ENCODE measurements around the gene EDN2.

EDN2 gene

GRCh38 chr1:41475859-41476567 is 8.5 kb downstream of the EDN2 start:
- TF ChIP-seq ZFP30 (CRISPR knock-in tag; IDR thresholded peaks at IDR 0.05) (no peak), POU6F1 (CRISPR knock-in tag; IDR thresholded peaks at IDR 0.05; ENCODE audit: borderline replicate concordance, low read depth) (no peak), ISL1 (CRISPR knock-in tag; IDR thresholded peaks at IDR 0.05) (0 out of 2 replicates have a peak, but pooled peaks have one; percentile 6)

GRCh38 chr1:41475346-41475745 is 9.1 kb downstream of the EDN2 start:
- no peak for ATAC-seq
- TF ChIP-seq ZFP30 (CRISPR knock-in tag; IDR thresholded peaks at IDR 0.05) (no peak), PPARA (CRISPR knock-in tag; IDR thresholded peaks at IDR 0.05; ENCODE audit: borderline replicate concordance) (no peak)

More at GRCh38 chr1:41475859-41476567, 8.5 kb downstream of the EDN2 start:
- ATAC-seq = peak; percentile 42

GRCh38 chr1:41474490-41475271 is 9.8 kb downstream of the EDN2 start:
- ATAC-seq = peak; percentile 78
- TF ChIP-seq TSHZ2 (CRISPR knock-in tag; IDR thresholded peaks at IDR 0.05) (0 out of 2 replicates have a peak, but pooled peaks have one; percentile 28), PATZ1 (CRISPR knock-in tag; IDR thresholded peaks at IDR 0.05; ENCODE audit: borderline replicate concordance) (peak; percentile 73; the same call in 1 of the 2 replicates), ZC3H10 (CRISPR knock-in tag; IDR thresholded peaks at IDR 0.05) (no peak), ZFP30 (CRISPR knock-in tag; IDR thresholded peaks at IDR 0.05) (no peak), ZNF70 (CRISPR knock-in tag; IDR thresholded peaks at IDR 0.05) (no peak), ESRRG (CRISPR knock-in tag; IDR thresholded peaks at IDR 0.05) (no peak), POU6F1 (CRISPR knock-in tag; IDR thresholded peaks at IDR 0.05; ENCODE audit: borderline replicate concordance, low read depth) (no peak), BACH2 (CRISPR knock-in tag; IDR thresholded peaks at IDR 0.05; ENCODE audit: borderline replicate concordance) (no peak), ZFP3 (CRISPR knock-in tag; IDR thresholded peaks at IDR 0.05) (0 out of 2 replicates have a peak, but pooled peaks have one; percentile 57), CSRNP3 (CRISPR knock-in tag; IDR thresholded peaks at IDR 0.05) (no peak), ISL1 (CRISPR knock-in tag; IDR thresholded peaks at IDR 0.05) (peak; percentile 40; the same call in 1 of the 2 replicates), RARB (CRISPR knock-in tag; IDR thresholded peaks at IDR 0.05) (no peak), CSDC2 (CRISPR knock-in tag; IDR thresholded peaks at IDR 0.05) (0 out of 2 replicates have a peak, but pooled peaks have one; percentile 53)

GRCh38 chr1:41473738-41474362 is 10.6 kb downstream of the EDN2 start:
- no peak for ATAC-seq
- TF ChIP-seq RARB (CRISPR knock-in tag; IDR thresholded peaks at IDR 0.05) (no peak), TSHZ2 (CRISPR knock-in tag; IDR thresholded peaks at IDR 0.05) (no peak), ZNF565 (CRISPR knock-in tag; conservative IDR thresholded peaks at IDR 0.05; ENCODE audit: low read depth) (no peak), CSRNP3 (CRISPR knock-in tag; IDR thresholded peaks at IDR 0.05) (no peak), POU6F1 (CRISPR knock-in tag; IDR thresholded peaks at IDR 0.05; ENCODE audit: borderline replicate concordance, low read depth) (no peak), CSDC2 (CRISPR knock-in tag; IDR thresholded peaks at IDR 0.05) (no peak)

Measured in SK-N-SH treated with all-trans-retinoic acid at 6 μM for 48 hours (cell line).